HG03159 (cell line): Measurements from ENCODE around the gene PRKCH.
A peak's percentile ranks its signal among the peaks of the same experiment; 100 is the strongest.
"Not testable (repeated sequence)": the region's sequence is repeated elsewhere in the genome, so short reads cannot be mapped to it uniquely, and the experiment has no call there.

Experiments
- ATAC-seq: cut with Tn5 transposase; IDR thresholded peaks from one replicate; pipeline ENCODE4 v1.9.1; 2021; ENCODE audit warnings: mild to moderate bottlenecking, moderate library complexity; ENCODE audit not compliant: unreplicated experiment

Gene PRKCH

GRCh38 chr14:61524936-61525292 is 203.5 kb downstream of the PRKCH start:
- no peak for ATAC-seq

GRCh38 chr14:61525293-61526011 is 204.1 kb downstream of the PRKCH start:
- peak; percentile 76 for ATAC-seq

- ATAC-seq: no peak
Measured at GRCh38 chr14:61526405-61527312, 205.3 kb downstream of the PRKCH start.

- no peak for ATAC-seq
Measured at GRCh38 chr14:61527325-61528100, 206.1 kb downstream of the PRKCH start.

GRCh38 chr14:61528591-61529021 is 207.2 kb downstream of the PRKCH start:
- no peak for ATAC-seq

- not testable (repeated sequence) for ATAC-seq
Measured at GRCh38 chr14:61529360-61529759, 208.0 kb downstream of the PRKCH start.

- ATAC-seq: no peak
Measured at GRCh38 chr14:61530296-61530695, 208.9 kb downstream of the PRKCH start.

- ATAC-seq: no peak
Measured at GRCh38 chr14:61530896-61531295, 209.5 kb downstream of the PRKCH start.

- ATAC-seq: no peak
Measured at GRCh38 chr14:61531465-61532122, 210.2 kb downstream of the PRKCH start.

- no peak for ATAC-seq
Measured at GRCh38 chr14:61532123-61532505, 210.7 kb downstream of the PRKCH start.

- ATAC-seq: no peak
Measured at GRCh38 chr14:61532763-61533162, 211.4 kb downstream of the PRKCH start.

GRCh38 chr14:61533513-61534255 is 212.3 kb downstream of the PRKCH start:
- ATAC-seq: no peak

- ATAC-seq: no peak
Measured at GRCh38 chr14:61535032-61535431, 213.7 kb downstream of the PRKCH start.

- ATAC-seq: no peak
Measured at GRCh38 chr14:61535458-61535857, 214.1 kb downstream of the PRKCH start.

GRCh38 chr14:61536661-61537562 is 215.5 kb downstream of the PRKCH start:
- ATAC-seq: no peak

- no peak for ATAC-seq
Measured at GRCh38 chr14:61537563-61538463, 216.4 kb downstream of the PRKCH start.

GRCh38 chr14:61538464-61539022 is 217.2 kb downstream of the PRKCH start:
- no peak for ATAC-seq

GRCh38 chr14:61539631-61540030 is 218.3 kb downstream of the PRKCH start:
- ATAC-seq: no peak
